ENCODE measurements around the gene DDN. TPM values are rescaled to one million over a fixed set of nuclear protein-coding genes. Genes with fewer than 3 reads are reported as not detected.

DDN gene
- total RNA-seq, 1 donor from 2014 or later, result 1.00 TPM

- DNase-seq (ENCODE audit: low spot score), result no peak
- intact Hi-C loops (cut with DNase I), result no loop called here
Observed at GRCh38 chr12:48954841-48955501, 44.2 kb downstream of the DDN start.

GRCh38 chr12:48954061-48954460 lies 45.1 kb downstream of the DDN start:
- no peak for DNase-seq (ENCODE audit: low spot score)
- intact Hi-C loops (cut with DNase I), result no loop called here

GRCh38 chr12:48952691-48953090 lies 46.5 kb downstream of the DDN start:
- no peak for DNase-seq (ENCODE audit: low spot score)
- intact Hi-C loops (cut with DNase I), result no loop called here

- intact Hi-C loops (cut with DNase I), result no loop called here
Observed at GRCh38 chr12:48947727-48948126, 51.4 kb downstream of the DDN start.

DNA sequence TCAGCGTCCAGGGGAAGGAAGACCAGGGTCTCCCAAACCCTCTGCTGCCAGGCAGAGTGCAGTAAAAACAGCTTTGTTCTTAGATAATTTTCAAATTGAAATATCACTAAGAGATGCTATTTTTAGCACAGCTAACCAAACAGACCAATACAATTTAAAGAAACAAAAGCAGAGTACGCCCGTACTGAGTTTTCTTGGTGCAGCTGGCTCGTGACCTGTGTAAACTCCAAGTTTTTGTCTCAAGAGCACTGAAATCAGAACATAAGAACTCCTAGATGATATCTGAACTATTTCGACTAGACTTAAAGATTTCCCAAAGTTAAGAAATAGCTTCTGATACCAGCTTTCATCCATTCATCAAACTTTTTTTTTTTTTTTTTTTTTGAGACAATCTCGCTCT lies 52.2 kb downstream of the DDN start:
- DNase-seq (ENCODE audit: low spot score), result no peak
- intact Hi-C loops (cut with DNase I), result no loop called here

More at GRCh38 chr12:48947727-48948126, 51.4 kb downstream of the DDN start:
- no peak for DNase-seq (ENCODE audit: low spot score)

DNA sequence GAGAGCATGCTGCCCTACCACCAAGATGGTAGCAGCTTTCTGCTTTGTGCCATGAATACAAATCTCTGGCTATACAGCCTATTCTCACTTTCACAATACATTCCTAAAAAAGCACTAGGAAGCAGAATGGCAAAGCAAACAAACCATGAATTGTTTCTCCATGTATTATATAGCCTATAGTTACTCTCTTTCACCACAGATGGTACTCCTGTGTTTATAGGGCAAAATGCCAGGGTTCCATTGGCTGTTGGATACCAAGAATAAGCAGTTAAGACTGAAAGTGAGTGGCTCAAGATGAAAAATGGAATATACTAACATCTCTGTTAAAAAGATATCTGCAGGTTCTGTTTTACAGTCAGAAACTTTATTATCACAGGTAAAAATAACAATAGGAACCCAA lies 53.0 kb downstream of the DDN start:
- intact Hi-C loops (cut with DNase I), result no loop called here
- DNase-seq (ENCODE audit: low spot score), result no peak

Other genes with a start within 250 kb of the DDN start
- gene ADCY6, start 210.3 kb downstream of the DDN start, total RNA-seq, result 195 TPM
- gene CACNB3, start 180.9 kb downstream of the DDN start, total RNA-seq, result 9.2 TPM
- 33.3 TPM for gene DDX23, start 147.2 kb downstream of the DDN start, total RNA-seq
- 0.62 TPM for gene RND1, start 133.5 kb downstream of the DDN start, total RNA-seq
- 5.5 TPM for gene FKBP11, start 73.9 kb downstream of the DDN start, total RNA-seq
- gene ARF3, start 41.9 kb downstream of the DDN start, total RNA-seq, result 59.5 TPM
- gene WNT10B, start 27.6 kb downstream of the DDN start, total RNA-seq, result 0.16 TPM
- gene WNT1, start 21.1 kb downstream of the DDN start, total RNA-seq, result not detected
- 80.4 TPM for gene PRKAG1, start 19.4 kb upstream of the DDN start, total RNA-seq
- 63.8 TPM for gene KMT2D, start 61.4 kb upstream of the DDN start, total RNA-seq
- gene RHEBL1, start 70.6 kb upstream of the DDN start, total RNA-seq, result 0.38 TPM
- 1.6 TPM for gene DHH, start 95.4 kb upstream of the DDN start, total RNA-seq
- 33.3 TPM for gene LMBR1L, start 111.5 kb upstream of the DDN start, total RNA-seq
- gene TUBA1B, start 132.0 kb upstream of the DDN start, total RNA-seq, result 377 TPM
- gene TUBA1A, start 189.7 kb upstream of the DDN start, total RNA-seq, result 250 TPM